Measurements from ENCODE around the gene EGFR. TPM values are rescaled to one million over a fixed set of nuclear protein-coding genes. Genes with fewer than 3 reads are reported as not detected.

The EGFR gene
- 10 to 100 TPM; 21.1 to 22.5 TPM for total RNA-seq

GRCh38 chr7:55018361-55019190, at the start of gene EGFR:
Gene EGFR, plus strand, starts transcription at chr7:55019017. Its CDS starts 261 bp downstream, at chr7:55019278.
- peak within 1 kb of the TSS; percentile 75 to 90 for H3K4me3 ChIP-seq
- H3K36me3 ChIP-seq = no peaks in the 10 kb centered on the region
- H3K27me3 ChIP-seq = no peaks in the 10 kb centered on the region
- DNase-seq (ENCODE audit: low spot score) = peak; percentile 80
- no peaks in the 10 kb centered on the region for H3K9me3 ChIP-seq
- H3K27ac ChIP-seq = peak within 1 kb of the TSS; percentile 93 to 95
- H3K4me1 ChIP-seq = peaks cover 0 to 39% of the 10 kb centered on the region in 2 donors
- TF ChIP-seq CTCF (IDR thresholded peaks at IDR 0.05) = no peak

- Histone ChIP-seq H3K27ac (no peak overlapping the region), H3K27me3 (no peaks in the 10 kb centered on the region), H3K9me3 (peaks cover 0 to 17% of the 10 kb centered on the region in 2 donors), H3K4me3 (no peak overlapping the region), H3K4me1 (no peaks in the 10 kb centered on the region), H3K36me3 (no peaks in the 10 kb centered on the region)
- TF ChIP-seq CTCF (IDR thresholded peaks at IDR 0.05) = no peak
- no peak for DNase-seq (ENCODE audit: low spot score)
These were observed 49.4 kb upstream of the EGFR start for GRCh38 chr7:54969208-54969967.

DNA sequence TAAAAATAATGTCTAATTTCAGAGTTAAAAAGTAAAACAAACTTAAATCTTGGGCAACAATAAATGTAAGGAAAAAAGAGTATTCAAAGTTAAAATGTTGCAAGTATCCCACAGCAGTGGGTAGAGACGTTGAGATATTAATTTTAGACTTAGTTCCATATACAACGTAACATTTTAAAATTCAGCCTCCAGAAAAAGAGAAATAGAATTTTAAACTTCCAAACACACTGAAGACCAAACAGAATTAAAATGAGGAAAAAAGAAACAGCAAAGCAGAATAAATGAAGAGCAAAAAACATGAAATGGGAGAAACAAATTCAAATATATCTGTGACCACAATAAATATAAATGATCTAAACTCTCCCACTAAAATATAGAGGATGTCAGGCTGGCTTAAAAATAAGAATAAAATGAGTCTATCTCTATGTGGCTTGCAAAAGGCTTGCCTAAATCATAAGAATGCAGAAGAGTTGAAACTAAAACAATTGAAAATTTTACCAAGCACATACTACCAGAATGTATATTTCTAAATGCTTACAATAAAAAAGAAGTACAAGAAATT, 46.0 kb upstream of the EGFR start:
- Histone ChIP-seq H3K27ac (no peak overlapping the region), H3K27me3 (no peaks in the 10 kb centered on the region), H3K4me3 (no peak overlapping the region), H3K9me3 (peaks cover 0 to 17% of the 10 kb centered on the region in 2 donors), H3K36me3 (no peaks in the 10 kb centered on the region), H3K4me1 (no peaks in the 10 kb centered on the region)
- no peak for DNase-seq (ENCODE audit: low spot score)
- TF ChIP-seq CTCF (IDR thresholded peaks at IDR 0.05) = no peak

DNA sequence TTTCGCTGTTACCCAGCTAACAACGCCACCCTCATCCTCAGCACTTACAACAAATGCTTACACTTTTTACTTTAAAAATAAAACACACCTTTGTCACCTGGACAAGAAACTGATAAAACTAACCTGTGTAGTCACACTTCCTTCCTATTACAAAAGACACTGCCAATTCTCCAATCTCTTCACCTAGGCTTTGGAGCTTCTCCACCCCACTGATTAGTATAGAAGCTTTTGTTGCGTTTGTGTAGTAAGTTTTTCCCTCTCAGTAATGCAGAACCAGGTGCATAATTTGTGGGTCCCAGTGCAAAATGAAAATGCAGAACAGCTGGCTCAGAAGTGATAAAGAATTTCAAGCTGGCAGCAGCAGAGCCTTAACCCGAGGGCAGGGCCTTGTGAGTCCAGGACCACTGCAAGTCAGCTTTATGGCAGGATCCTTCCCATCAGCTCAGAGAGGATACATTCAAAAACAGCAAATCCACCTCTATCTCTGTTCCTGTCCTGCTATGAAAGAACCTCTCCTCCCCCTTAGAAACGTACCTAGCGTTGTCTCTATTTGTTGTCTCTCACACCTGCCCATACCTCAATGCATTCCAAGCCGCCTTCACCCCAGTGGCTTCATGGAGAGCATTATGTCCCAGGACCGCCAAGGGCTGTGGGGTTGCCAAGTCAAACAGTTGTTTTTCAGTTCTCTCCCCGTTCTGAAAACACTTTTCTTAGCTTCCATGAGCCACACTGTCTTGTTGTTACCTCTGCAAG, 40.3 kb upstream of the EGFR start:
- Histone ChIP-seq H3K9me3 (no peaks in the 10 kb centered on the region), H3K36me3 (no peaks in the 10 kb centered on the region), H3K27ac (no peak overlapping the region), H3K27me3 (no peaks in the 10 kb centered on the region), H3K4me3 (no peak overlapping the region), H3K4me1 (no peaks in the 10 kb centered on the region)
- TF ChIP-seq CTCF (IDR thresholded peaks at IDR 0.05) = no peak
- DNase-seq (ENCODE audit: low spot score) = no peak

DNA sequence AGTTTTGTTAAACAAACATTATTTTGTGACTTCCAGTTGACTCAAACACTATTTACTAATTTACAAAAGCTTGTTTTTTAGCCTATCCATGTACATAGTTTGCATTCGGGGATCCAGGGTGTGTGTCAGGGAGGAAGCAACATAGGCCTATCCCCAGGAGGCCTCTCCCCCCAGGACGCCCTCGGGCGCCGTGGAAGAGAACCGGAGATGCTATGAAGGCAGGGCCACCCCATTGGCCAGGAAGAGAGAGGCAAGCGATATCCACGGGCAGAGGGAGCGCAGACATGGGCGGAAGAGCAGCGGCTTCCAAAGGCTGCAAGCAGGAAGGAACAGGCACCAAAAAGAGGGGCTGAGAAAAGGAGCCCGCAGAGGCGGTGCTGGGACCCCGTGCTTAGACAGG, 38.3 kb upstream of the EGFR start:
- H3K27me3 ChIP-seq = no peaks in the 10 kb centered on the region

More for the DNA sequence above, 38.3 kb upstream of the EGFR start:
- Histone ChIP-seq H3K27ac (no peak overlapping the region), H3K4me3 (no peak overlapping the region), H3K9me3 (no peaks in the 10 kb centered on the region), H3K36me3 (no peaks in the 10 kb centered on the region), H3K4me1 (no peaks in the 10 kb centered on the region)
- no peak for TF ChIP-seq CTCF (IDR thresholded peaks at IDR 0.05)
- no peak for DNase-seq (ENCODE audit: low spot score)
